ENCODE measurements around the gene F13A1.

The F13A1 gene

DNA sequence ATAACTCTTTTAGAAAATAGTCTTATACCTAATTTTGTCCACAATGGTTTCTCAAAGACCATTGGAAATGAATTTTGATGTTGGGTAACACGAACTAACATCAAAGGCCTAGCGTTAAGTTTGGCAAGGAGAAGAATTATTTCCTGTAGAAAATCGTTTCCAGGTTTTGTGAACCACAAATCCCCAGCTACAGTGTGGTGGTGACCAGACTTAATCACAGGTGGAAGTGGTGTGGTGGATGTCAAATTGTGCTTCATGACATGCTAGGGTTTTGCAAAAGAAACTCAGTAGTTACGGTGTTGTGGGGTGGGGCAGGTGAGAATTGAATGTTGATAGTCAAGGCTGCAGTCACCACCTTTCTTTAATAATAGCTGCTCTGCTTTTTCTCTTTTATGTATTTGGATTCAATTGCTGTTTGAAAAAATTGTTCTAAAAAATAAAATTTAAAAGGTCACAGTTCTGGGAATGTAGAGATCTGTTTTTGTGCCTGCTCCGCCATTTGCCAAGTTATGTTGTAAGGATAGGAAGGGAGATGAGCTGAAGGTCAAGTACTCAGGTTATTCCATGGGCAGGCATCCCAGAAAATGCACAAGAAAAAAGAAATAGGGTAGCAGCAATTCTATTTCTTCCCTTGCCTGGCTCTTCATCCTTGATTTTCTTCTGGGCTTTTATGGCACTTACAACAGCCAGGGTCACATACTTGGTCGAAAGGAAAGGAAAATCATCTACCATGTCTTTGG lies 83.6 kb downstream of the F13A1 start:
- H3K9me3 ChIP-seq (ENCODE audit: control insufficient read depth, low read depth, low read length), result no peaks in the 10 kb centered on the region

DNA sequence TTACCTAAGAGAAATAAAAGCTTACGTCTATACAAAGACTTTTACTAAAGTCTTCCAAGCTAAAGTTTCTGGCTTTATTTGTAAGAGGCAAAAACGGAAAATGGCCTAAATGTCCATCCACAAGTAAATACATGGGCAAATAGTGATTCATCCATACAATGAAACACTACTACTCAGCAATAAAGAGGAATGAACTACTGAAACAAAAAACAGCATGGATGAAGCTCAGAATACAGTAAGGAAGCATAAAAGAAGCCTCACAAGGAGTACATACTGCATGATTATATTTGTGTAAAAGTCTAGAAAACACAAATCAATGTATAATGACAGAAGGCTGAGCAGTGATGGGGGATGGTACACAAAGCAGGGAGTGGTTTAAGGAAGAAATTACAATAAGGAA lies 84.7 kb downstream of the F13A1 start:
- Histone ChIP-seq H3K4me3 (ENCODE audit: low read length) (no peak overlapping the region), H3K9me3 (ENCODE audit: control insufficient read depth, low read depth, low read length) (no peaks in the 10 kb centered on the region), H3K9ac (ENCODE audit: low read length) (no peak overlapping the region), H3K27ac (ENCODE audit: low read length) (no peak overlapping the region), H3K27me3 (ENCODE audit: control insufficient read depth, insufficient read depth, low read length) (no peaks in the 10 kb centered on the region), H3K36me3 (ENCODE audit: control insufficient read depth, low read depth, low read length) (no peaks in the 10 kb centered on the region), H3K4me1 (ENCODE audit: control insufficient read depth, low read depth, low read length) (no peaks in the 10 kb centered on the region)

More for the DNA sequence above, 83.6 kb downstream of the F13A1 start:
- Histone ChIP-seq H3K36me3 (ENCODE audit: control insufficient read depth, low read depth, low read length) (no peaks in the 10 kb centered on the region), H3K27me3 (ENCODE audit: control insufficient read depth, insufficient read depth, low read length) (no peaks in the 10 kb centered on the region), H3K4me3 (ENCODE audit: low read length) (no peak overlapping the region), H3K27ac (ENCODE audit: low read length) (no peak overlapping the region), H3K4me1 (ENCODE audit: control insufficient read depth, low read depth, low read length) (no peaks in the 10 kb centered on the region), H3K9ac (ENCODE audit: low read length) (no peak overlapping the region)

DNA sequence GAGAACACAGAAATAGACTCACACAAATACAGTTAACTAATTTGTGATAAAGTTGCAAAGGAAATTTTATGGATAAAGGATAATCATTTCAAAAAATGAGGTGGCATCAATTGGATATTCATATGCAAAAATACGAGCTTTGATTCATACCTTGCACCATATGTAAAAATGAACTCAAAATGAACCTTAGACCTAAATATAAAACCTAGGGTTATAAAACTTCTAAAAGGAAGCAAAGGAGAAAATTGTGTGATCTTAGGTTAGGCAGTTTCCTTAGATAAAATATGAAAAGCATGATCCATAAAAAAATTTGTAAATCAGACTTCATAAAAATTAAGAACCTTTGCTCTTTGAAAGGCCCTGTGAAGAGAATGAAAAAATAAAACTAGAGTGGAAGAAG lies 85.5 kb downstream of the F13A1 start:
- H3K27ac ChIP-seq (ENCODE audit: low read length), result no peak overlapping the region

DNA sequence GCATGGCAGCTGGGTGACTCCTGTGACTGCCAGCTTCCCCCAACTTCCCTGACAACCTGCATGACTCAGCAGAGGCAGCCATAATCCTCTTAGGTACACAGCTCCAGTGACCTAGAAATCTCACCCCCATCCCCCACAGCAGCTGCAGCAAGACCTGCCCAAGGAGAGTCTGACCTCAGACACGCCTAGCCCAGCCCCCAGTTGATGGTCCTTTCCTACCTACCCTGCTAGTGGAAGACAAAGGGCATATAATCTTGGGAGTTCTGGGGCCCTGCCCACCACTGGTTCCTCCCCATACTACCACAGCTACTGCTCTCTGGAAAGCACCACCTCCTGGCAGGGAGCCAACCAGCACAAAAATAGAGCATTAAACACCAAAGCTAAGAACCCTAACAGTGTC lies 90.2 kb downstream of the F13A1 start:
- no peak overlapping the region for H3K9ac ChIP-seq (ENCODE audit: low read length)
- no peak overlapping the region for H3K4me3 ChIP-seq (ENCODE audit: low read length)
- H3K9me3 ChIP-seq (ENCODE audit: control insufficient read depth, low read depth, low read length), result no peaks in the 10 kb centered on the region
- no peaks in the 10 kb centered on the region for H3K27me3 ChIP-seq (ENCODE audit: control insufficient read depth, insufficient read depth, low read length)
- H3K27ac ChIP-seq (ENCODE audit: low read length), result no peak overlapping the region
- H3K36me3 ChIP-seq (ENCODE audit: control insufficient read depth, low read depth, low read length), result no peaks in the 10 kb centered on the region
- peaks cover 5% of the 10 kb centered on the region for H3K4me1 ChIP-seq (ENCODE audit: control insufficient read depth, low read depth, low read length)

More for the DNA sequence above, 85.5 kb downstream of the F13A1 start:
- Histone ChIP-seq H3K4me3 (ENCODE audit: low read length) (no peak overlapping the region), H3K36me3 (ENCODE audit: control insufficient read depth, low read depth, low read length) (no peaks in the 10 kb centered on the region), H3K9ac (ENCODE audit: low read length) (no peak overlapping the region), H3K9me3 (ENCODE audit: control insufficient read depth, low read depth, low read length) (no peaks in the 10 kb centered on the region), H3K27me3 (ENCODE audit: control insufficient read depth, insufficient read depth, low read length) (no peaks in the 10 kb centered on the region), H3K4me1 (ENCODE audit: control insufficient read depth, low read depth, low read length) (no peaks in the 10 kb centered on the region)

DNA sequence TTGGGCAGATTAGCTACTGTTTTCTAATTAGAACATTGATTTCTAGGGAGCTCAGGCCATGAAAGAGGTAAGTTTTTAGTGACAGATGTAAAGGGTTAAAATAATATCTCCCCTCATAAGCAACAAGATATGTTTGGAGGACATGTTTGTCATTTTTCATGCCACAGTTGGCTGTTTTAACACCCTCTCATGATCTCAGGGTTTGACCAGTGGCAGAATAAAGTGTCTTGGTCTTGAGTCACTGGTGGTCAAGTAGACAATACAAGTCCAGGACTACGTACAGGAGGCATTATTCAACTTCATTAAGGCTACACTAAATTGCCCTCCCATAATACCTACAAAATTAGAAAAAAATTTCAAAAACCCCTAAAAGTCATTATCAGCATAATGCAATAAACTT lies 92.6 kb downstream of the F13A1 start:
- H3K36me3 ChIP-seq (ENCODE audit: control insufficient read depth, low read depth, low read length), result no peaks in the 10 kb centered on the region
- no peaks in the 10 kb centered on the region for H3K9me3 ChIP-seq (ENCODE audit: control insufficient read depth, low read depth, low read length)
- no peak overlapping the region for H3K27ac ChIP-seq (ENCODE audit: low read length)
- H3K27me3 ChIP-seq (ENCODE audit: control insufficient read depth, insufficient read depth, low read length), result no peaks in the 10 kb centered on the region
- H3K9ac ChIP-seq (ENCODE audit: low read length), result no peak overlapping the region
- peaks cover 5% of the 10 kb centered on the region for H3K4me1 ChIP-seq (ENCODE audit: control insufficient read depth, low read depth, low read length)
- no peak overlapping the region for H3K4me3 ChIP-seq (ENCODE audit: low read length)

DNA sequence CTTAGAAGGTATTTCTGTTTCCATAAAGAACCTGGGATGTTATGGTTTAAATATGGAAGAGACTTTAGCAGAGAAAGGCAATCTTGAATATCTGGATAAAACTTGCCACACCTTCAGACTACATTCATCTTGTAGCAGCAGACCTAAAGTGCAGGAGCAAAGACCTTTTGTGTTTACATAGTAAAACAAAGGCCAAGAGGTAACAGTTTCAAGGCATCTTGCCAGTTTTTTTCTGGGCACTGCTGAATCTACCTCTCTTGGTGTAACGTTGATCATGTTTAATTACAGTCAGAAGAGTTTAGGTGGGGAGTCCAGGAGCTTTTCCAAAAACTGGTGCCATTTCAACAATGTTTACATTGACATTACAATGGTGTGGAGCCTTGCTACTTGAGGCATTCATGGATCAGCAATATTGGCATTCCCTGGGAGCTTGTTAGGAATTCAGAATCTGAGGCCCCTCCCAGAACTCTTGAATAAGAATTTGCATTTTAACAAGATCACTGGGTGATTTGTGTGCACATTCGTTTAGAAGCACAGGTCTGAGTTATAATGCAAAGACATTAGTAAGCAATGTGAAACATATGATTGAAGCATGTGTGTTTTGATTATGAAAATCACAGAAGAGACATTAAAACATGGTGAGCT lies 94.5 kb downstream of the F13A1 start:
- Histone ChIP-seq H3K9ac (ENCODE audit: low read length) (no peak overlapping the region), H3K27me3 (ENCODE audit: control insufficient read depth, insufficient read depth, low read length) (no peaks in the 10 kb centered on the region), H3K9me3 (ENCODE audit: control insufficient read depth, low read depth, low read length) (no peaks in the 10 kb centered on the region), H3K27ac (ENCODE audit: low read length) (no peak overlapping the region), H3K36me3 (ENCODE audit: control insufficient read depth, low read depth, low read length) (no peaks in the 10 kb centered on the region), H3K4me3 (ENCODE audit: low read length) (no peak overlapping the region), H3K4me1 (ENCODE audit: control insufficient read depth, low read depth, low read length) (peaks cover 5% of the 10 kb centered on the region)

DNA sequence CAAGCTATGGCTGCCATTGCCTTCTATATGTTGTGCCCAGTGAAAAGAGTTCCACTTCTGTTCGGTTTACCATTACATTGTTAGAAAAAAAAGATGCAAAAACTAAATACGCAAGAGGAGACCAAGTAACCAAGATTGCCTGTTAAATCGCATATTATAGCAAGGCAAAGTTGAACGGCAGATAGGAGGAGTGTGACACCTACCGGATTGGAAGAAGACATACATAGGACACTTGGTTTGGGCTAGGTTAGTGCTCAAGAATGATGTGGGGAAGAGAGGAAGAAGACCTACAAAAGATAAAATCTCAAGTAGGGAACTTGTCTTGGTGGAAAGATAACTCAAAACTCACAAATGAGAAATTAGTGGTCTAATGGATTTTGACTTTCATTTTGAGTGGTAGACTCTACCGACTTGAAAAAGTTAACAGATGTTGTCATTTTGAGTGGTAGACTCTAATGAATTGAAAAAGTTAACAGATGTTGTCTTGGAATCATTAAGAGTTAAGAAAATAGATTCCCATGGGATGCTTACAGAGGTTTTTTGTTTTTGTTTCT lies 95.5 kb downstream of the F13A1 start:
- H3K27me3 ChIP-seq (ENCODE audit: control insufficient read depth, insufficient read depth, low read length), result no peaks in the 10 kb centered on the region
- no peak overlapping the region for H3K9ac ChIP-seq (ENCODE audit: low read length)
- no peak overlapping the region for H3K27ac ChIP-seq (ENCODE audit: low read length)
- no peaks in the 10 kb centered on the region for H3K9me3 ChIP-seq (ENCODE audit: control insufficient read depth, low read depth, low read length)
- no peak overlapping the region for H3K4me3 ChIP-seq (ENCODE audit: low read length)
- H3K36me3 ChIP-seq (ENCODE audit: control insufficient read depth, low read depth, low read length), result no peaks in the 10 kb centered on the region
- peaks cover 5% of the 10 kb centered on the region for H3K4me1 ChIP-seq (ENCODE audit: control insufficient read depth, low read depth, low read length)

DNA sequence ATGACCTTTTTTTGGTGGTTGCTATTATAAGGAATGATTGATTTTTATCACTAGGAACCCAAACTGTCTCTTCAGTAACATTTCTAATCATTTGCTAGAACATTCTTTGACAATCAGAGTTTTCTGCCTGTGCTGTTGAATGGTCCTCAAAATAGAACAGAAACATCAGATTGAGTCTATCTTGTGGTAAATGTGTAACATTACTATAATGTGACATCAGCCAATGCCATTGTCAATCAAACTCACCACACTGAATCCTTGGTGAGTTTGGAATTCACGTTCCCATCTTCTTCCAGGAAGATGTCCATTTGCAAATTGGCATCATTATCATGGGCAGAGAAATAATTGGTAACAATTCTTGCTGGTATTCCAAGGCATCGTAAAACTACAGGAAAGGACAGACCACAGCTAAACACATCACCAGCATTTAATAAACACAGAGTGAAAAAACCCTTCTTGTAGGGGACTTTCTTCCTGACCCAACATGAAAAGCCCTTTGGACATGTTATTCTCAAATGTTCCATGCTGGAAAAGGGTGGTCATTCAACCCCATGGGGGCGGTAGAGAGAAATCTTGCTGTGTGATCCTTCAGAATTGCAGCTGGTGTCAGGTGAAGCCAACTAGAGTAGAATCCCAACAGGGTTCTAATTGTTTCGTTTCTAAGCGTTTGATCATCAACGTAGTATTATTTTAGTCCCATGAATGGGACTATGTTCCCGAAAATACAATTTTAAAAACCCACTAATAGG lies 98.5 kb downstream of the F13A1 start:
- H3K4me3 ChIP-seq (ENCODE audit: low read length), result no peak overlapping the region
- no peaks in the 10 kb centered on the region for H3K36me3 ChIP-seq (ENCODE audit: control insufficient read depth, low read depth, low read length)
- H3K9me3 ChIP-seq (ENCODE audit: control insufficient read depth, low read depth, low read length), result no peaks in the 10 kb centered on the region
- H3K4me1 ChIP-seq (ENCODE audit: control insufficient read depth, low read depth, low read length), result peaks cover 5% of the 10 kb centered on the region
- H3K9ac ChIP-seq (ENCODE audit: low read length), result no peak overlapping the region
- H3K27me3 ChIP-seq (ENCODE audit: control insufficient read depth, insufficient read depth, low read length), result no peaks in the 10 kb centered on the region
- H3K27ac ChIP-seq (ENCODE audit: low read length), result no peak overlapping the region

DNA sequence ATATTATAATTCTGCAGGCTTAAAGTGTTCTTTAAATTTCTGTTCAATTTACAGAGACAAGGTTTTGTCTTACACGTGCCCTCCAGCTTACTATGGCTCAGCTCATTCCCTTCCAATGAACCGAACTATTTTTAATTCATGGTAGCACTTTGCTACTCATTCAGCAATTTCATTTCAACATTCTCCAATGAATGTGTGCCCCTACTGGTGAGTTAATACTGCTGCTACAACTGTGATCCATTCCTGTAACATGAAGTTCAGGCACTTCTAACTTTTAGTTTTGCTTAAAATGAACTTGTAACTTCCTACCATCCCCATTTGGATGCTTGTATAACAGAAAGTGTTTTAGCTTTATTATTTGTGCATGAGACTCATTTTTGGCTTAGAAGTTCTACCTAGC lies 99.7 kb downstream of the F13A1 start:
- Histone ChIP-seq H3K4me1 (ENCODE audit: control insufficient read depth, low read depth, low read length) (no peaks in the 10 kb centered on the region), H3K27ac (ENCODE audit: low read length) (no peak overlapping the region), H3K36me3 (ENCODE audit: control insufficient read depth, low read depth, low read length) (no peaks in the 10 kb centered on the region), H3K9ac (ENCODE audit: low read length) (no peak overlapping the region), H3K27me3 (ENCODE audit: control insufficient read depth, insufficient read depth, low read length) (no peaks in the 10 kb centered on the region), H3K9me3 (ENCODE audit: control insufficient read depth, low read depth, low read length) (no peaks in the 10 kb centered on the region), H3K4me3 (ENCODE audit: low read length) (no peak overlapping the region)

DNA sequence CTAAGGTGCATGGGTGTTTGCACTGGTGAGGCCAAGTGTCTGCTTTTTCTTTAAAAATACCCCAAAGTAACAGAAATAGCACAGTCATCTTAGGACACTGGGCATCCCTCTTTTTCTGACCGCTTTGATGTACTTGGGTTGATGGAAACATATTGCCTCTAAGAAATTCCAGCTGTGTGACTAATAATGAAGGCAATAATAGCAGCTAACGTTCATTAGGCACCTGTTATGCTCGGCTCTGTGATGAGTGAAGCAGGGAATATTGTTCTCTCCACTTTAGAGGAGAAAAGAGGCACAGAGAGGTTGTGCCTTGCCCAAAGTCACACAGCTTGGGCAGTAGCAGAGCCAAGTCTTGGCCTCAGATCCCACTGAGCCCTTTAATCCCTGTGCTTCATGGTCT lies 100.7 kb downstream of the F13A1 start:
- H3K27ac ChIP-seq (ENCODE audit: low read length), result no peak overlapping the region
- H3K9ac ChIP-seq (ENCODE audit: low read length), result no peak overlapping the region
- no peak overlapping the region for H3K4me3 ChIP-seq (ENCODE audit: low read length)
- H3K4me1 ChIP-seq (ENCODE audit: control insufficient read depth, low read depth, low read length), result no peaks in the 10 kb centered on the region
- no peaks in the 10 kb centered on the region for H3K9me3 ChIP-seq (ENCODE audit: control insufficient read depth, low read depth, low read length)
- H3K27me3 ChIP-seq (ENCODE audit: control insufficient read depth, insufficient read depth, low read length), result no peaks in the 10 kb centered on the region
- H3K36me3 ChIP-seq (ENCODE audit: control insufficient read depth, low read depth, low read length), result no peaks in the 10 kb centered on the region

DNA sequence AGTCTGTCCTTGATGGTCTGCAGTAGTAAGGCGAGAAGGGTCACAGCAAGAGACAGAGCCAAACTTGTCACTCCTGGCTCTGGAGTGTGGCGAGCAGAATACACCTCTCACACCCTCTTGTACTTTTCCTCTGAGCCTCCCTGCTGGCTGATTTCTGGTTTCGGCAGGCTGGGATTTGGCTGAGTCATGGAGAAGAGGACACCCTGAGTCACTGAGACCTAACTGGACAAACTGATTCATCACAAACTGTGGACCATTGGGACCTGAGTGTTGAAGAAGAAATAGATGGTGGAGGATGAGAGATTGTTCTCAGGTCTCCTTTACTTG lies 101.7 kb downstream of the F13A1 start:
- Histone ChIP-seq H3K27me3 (ENCODE audit: control insufficient read depth, insufficient read depth, low read length) (no peaks in the 10 kb centered on the region), H3K27ac (ENCODE audit: low read length) (no peak overlapping the region), H3K4me3 (ENCODE audit: low read length) (no peak overlapping the region), H3K9me3 (ENCODE audit: control insufficient read depth, low read depth, low read length) (no peaks in the 10 kb centered on the region), H3K4me1 (ENCODE audit: control insufficient read depth, low read depth, low read length) (no peaks in the 10 kb centered on the region), H3K36me3 (ENCODE audit: control insufficient read depth, low read depth, low read length) (no peaks in the 10 kb centered on the region), H3K9ac (ENCODE audit: low read length) (no peak overlapping the region)

Measured in iPS-18a (cell line).